Esophagus squamous epithelium (tissue), 5 donors: ENCODE measurements around the gene GGTLC1. TPM values are rescaled to one million over a fixed set of nuclear protein-coding genes. Genes with fewer than 3 reads are reported as not detected.

Experiments used
- DNase-seq: peaks from one replicate; lab custom pipeline; 2025; lab: John Stamatoyannopoulos, UW
- H3K27ac ChIP-seq, 4 donors: fragments of 200-600 bp; sonication (generic); one replicate each; pipeline ENCODE4 v1.5.1; 2016 to 2019; ENCODE audit warnings: mild to moderate bottlenecking in 1 of 4
- H3K27me3 ChIP-seq, 4 donors: fragments of 200-600 bp; sonication (generic); 1 replicate in 3 of 4; 2 replicates in 1 of 4; pipeline versions ENCODE4 v1.5.1 to v1.6.0; 2017 to 2021; ENCODE audit warnings: antibody characterized with exemption in 1 of 4
- H3K36me3 ChIP-seq, 3 donors: fragments of 200-600 bp; sonication (generic); one replicate each; pipeline ENCODE4 v1.5.1; 2016 to 2019
- H3K4me1 ChIP-seq, 3 donors: fragments of 200-600 bp; sonication (generic); one replicate each; pipeline ENCODE4 v1.5.1; 2017 to 2019
- H3K4me3 ChIP-seq, 4 donors: fragments of 200-600 bp; sonication (generic); 1 replicate in 3 of 4; 2 replicates in 1 of 4; pipeline ENCODE4 v1.5.1; 2016 to 2019; ENCODE audit warnings: mild to moderate bottlenecking in 2 of 4, moderate library complexity in 1 of 4
- H3K9me3 ChIP-seq, 3 donors: fragments of 200-600 bp; sonication (generic); one replicate each; pipeline ENCODE4 v1.5.1; 2016 to 2019
- CTCF ChIP-seq, 6 experiments: fragments of 450-650 bp in 4 of 6; fragments of 200-600 bp in 2 of 6; sonication (generic) in 2 of 6; IDR thresholded peaks; one replicate each; pipeline ENCODE4 v1.5.1; 2016 to 2019; ENCODE audit warnings: antibody characterized with exemption in 6 of 6, mild to moderate bottlenecking in 4 of 6, moderate library complexity in 4 of 6
- POLR2A ChIP-seq, 4 donors: fragments of 450-650 bp; IDR thresholded peaks; one replicate each; pipeline ENCODE4 v1.6.1; 2017; ENCODE audit warnings: antibody characterized with exemption in 4 of 4, mild to moderate bottlenecking in 4 of 4, moderate library complexity in 3 of 4
- WGBS, 2 donors: methylation state at CpG; one replicate each; pipeline ENCODE4 v1.1.5; 2018; 5-methylcytosine and 5-hydroxymethylcytosine counted together
- intact Hi-C: fragments of 100-400 bp; cut with DNase I; formaldehyde crosslinking; loops from one replicate; pipeline ENCODE4 v1.15.0; 2022
- total RNA-seq, 4 donors: library from RNA; depleted of rRNA; stranded (reverse); fragments of >200 nt; gene quantifications; one replicate each; pipeline ENCODE4 v1.1.0, GENCODE V29; 2016
- donor health status: DM: yes; HTN: yes; CAD: no.

Gene GGTLC1
- not detected for total RNA-seq

- no peaks in the 10 kb centered on the region for H3K27me3 ChIP-seq
- no peaks in the 10 kb centered on the region for H3K4me1 ChIP-seq
- DNase-seq: no peak
- WGBS, 2 donors: 90 to 96% methylated on average over 9 to 12 of the region's 26 CpGs
- TF ChIP-seq POLR2A (IDR thresholded peaks at IDR 0.05): no peak
- no peak for TF ChIP-seq CTCF (IDR thresholded peaks at IDR 0.05)
- H3K9me3 ChIP-seq: no peaks in the 10 kb centered on the region
- H3K4me3 ChIP-seq: no peak within 1 kb of the TSS
- H3K27ac ChIP-seq: no peak within 1 kb of the TSS
- no peaks in the 10 kb centered on the region for H3K36me3 ChIP-seq
- intact Hi-C loops: no loop called here
Measured at GRCh38 chr20:23988561-23988960, at the start of gene GGTLC1. GGTLC1 (minus strand) TSS chr20:23988779; CDS start chr20:23986611, 2,168 bp downstream.

DNA sequence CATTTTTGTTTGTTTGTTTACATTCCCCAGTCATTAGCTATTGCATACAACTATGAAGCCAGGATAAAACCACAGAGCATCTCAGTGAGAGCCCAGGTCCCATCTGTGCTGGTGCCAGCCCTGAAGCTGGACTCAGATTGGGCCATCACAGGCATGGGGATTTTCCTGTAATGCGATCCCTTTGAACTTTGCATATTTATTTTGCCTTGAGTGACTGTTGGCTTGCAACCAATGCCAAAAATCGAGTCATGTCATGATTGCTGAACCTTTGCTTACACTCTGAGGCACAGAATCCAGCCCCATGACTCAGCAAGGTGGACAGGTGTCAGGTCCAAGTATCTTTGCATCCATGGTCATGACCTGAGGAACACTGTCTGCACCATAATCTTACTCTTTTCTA is 46.2 kb upstream of the GGTLC1 start:
- intact Hi-C loops: no loop called here
- no peak overlapping the region for H3K27ac ChIP-seq
- H3K36me3 ChIP-seq: no peaks in the 10 kb centered on the region
- 19 to 30% methylated on average over 2 of the region's 2 CpGs for WGBS, 2 donors
- H3K4me3 ChIP-seq: no peak overlapping the region
- TF ChIP-seq CTCF (IDR thresholded peaks at IDR 0.05): no peak
- TF ChIP-seq POLR2A (IDR thresholded peaks at IDR 0.05): no peak
- no peaks in the 10 kb centered on the region for H3K9me3 ChIP-seq
- H3K27me3 ChIP-seq: no peaks in the 10 kb centered on the region
- H3K4me1 ChIP-seq: no peaks in the 10 kb centered on the region
- DNase-seq: no peak

- Histone ChIP-seq H3K9me3 (no peaks in the 10 kb centered on the region), H3K4me1 (no peaks in the 10 kb centered on the region), H3K36me3 (no peaks in the 10 kb centered on the region), H3K4me3 (no peak overlapping the region), H3K27me3 (no peaks in the 10 kb centered on the region), H3K27ac (no peak overlapping the region)
- no peak for DNase-seq
- 81 to 83% methylated on average over 3 of the region's 3 CpGs for WGBS, 2 donors
- intact Hi-C loops: no loop called here
- TF ChIP-seq POLR2A (IDR thresholded peaks at IDR 0.05): no peak
- TF ChIP-seq CTCF (IDR thresholded peaks at IDR 0.05): no peak
Measured at GRCh38 chr20:24033565-24033964, 45.0 kb upstream of the GGTLC1 start.

DNA sequence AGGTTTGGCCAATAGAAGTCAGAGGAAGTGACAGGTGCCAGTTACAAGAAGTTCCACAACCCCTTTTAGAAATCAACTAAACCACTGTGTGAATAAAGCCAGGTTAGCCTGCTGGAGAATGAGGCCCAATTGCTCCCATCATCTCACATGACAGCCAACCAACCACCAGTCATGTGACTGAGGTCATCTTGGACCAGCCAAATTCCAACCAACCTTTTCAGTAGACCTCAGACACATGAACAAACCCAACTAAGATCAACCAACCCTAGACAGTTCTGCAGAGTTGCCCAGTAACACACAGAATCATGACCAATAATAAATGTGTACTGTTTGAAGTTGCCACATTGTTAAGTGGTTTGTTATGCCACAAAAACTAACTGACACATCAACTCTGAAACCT is 44.6 kb upstream of the GGTLC1 start:
- Histone ChIP-seq H3K4me3 (no peak overlapping the region), H3K36me3 (no peaks in the 10 kb centered on the region), H3K4me1 (no peaks in the 10 kb centered on the region), H3K9me3 (no peaks in the 10 kb centered on the region), H3K27ac (no peak overlapping the region), H3K27me3 (no peaks in the 10 kb centered on the region)
- no peak for TF ChIP-seq POLR2A (IDR thresholded peaks at IDR 0.05)
- no peak for TF ChIP-seq CTCF (IDR thresholded peaks at IDR 0.05)
- intact Hi-C loops: no loop called here
- DNase-seq: no peak

DNA sequence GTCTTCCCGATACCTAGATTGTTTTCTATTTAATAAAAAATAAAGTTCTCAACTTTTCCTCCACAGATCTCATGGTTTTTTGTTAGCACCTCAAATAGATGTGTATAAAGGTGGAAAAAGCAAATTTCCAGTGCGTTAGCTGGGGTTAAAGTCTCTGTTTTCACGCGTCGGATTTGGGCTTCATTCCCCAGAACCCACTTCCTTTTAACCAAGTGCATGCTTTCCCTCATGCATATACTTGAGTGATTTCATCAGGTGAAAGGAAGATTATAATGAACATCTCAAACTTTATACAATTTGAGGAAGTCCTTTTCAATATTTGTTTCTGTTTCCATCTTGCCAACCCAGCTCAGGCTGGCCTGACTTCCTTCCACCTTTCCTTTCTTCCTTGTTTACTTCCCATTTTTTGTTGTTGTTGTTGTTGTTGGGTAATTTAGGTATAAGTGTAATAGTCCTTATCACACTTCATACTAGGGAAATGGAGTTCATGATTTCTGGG is 43.9 kb upstream of the GGTLC1 start:
- no peak for TF ChIP-seq POLR2A (IDR thresholded peaks at IDR 0.05)
- TF ChIP-seq CTCF (IDR thresholded peaks at IDR 0.05): no peak
- H3K9me3 ChIP-seq: no peaks in the 10 kb centered on the region
- WGBS, 2 donors: 84 to 85% methylated on average over 5 of the region's 5 CpGs
- H3K4me3 ChIP-seq: no peak overlapping the region
- no peak overlapping the region for H3K27ac ChIP-seq
- DNase-seq: no peak
- H3K4me1 ChIP-seq: no peaks in the 10 kb centered on the region
- intact Hi-C loops: no loop called here
- H3K27me3 ChIP-seq: no peaks in the 10 kb centered on the region
- H3K36me3 ChIP-seq: no peaks in the 10 kb centered on the region
